IMR-90 (cell line): ENCODE data around the gene NEK2. TPM values are rescaled to one million over a fixed set of nuclear protein-coding genes. Genes with fewer than 3 reads are reported as not detected.

ENCODE experiments used
- ATAC-seq: fragments of 200-7000 bp; cut with Tn5 transposase; 2 replicates; pipeline ENCODE4 v1.9.1; 2020; ENCODE audit warnings: low read depth, mild to moderate bottlenecking, moderate library complexity
- BruUV-seq: library from RNA; stranded (reverse); fragments of 400-500 nt; replicated peaks from 2 replicates; lab custom pipeline; 2021; lab: Mats Ljungman, UMichigan
- CTCF ChIA-PET: fragments of 300-600 bp; formaldehyde crosslinking; extraction: SDS; loops from one replicate; lab custom pipeline; 2021; ENCODE audit warnings: antibody characterized with exemption; lab: Yijun Ruan, JAX
- POLR2A ChIA-PET: fragments of 300-600 bp; sonication (Branson Sonifier 250); formaldehyde crosslinking; loops from one replicate; lab custom pipeline; 2022; ENCODE audit warnings: antibody characterized with exemption; ENCODE audit not compliant: unreplicated experiment; lab: Charles Lee
- DNase-seq: peaks from one replicate; pipeline ENCODE4 v3.0.0; 2013
- H2AFZ ChIP-seq: replicated peaks from 2 replicates; pipeline ENCODE3; 2013; ENCODE audit warnings: low read length, mild to moderate bottlenecking; ENCODE audit not compliant: poor library complexity
- H2AK5ac ChIP-seq: 2 replicates; pipeline ENCODE4 v1.6.1; 2013; ENCODE audit warnings: low read depth, low read length, inconsistent platforms
- H2AK9ac ChIP-seq: replicated peaks from 2 replicates; pipeline ENCODE3; 2013; ENCODE audit warnings: mild to moderate bottlenecking, low read depth, low read length, moderate library complexity; ENCODE audit not compliant: poor library complexity
- H2BK120ac ChIP-seq: 2 replicates; pipeline ENCODE4 v1.6.1; 2013; ENCODE audit warnings: low read depth, low read length, inconsistent platforms
- H2BK15ac ChIP-seq: 3 replicates; pipeline ENCODE4 v1.6.1; 2013; ENCODE audit warnings: low read depth, low read length, inconsistent platforms
- H2BK20ac ChIP-seq: 2 replicates; pipeline ENCODE4 v1.6.1; 2013; ENCODE audit warnings: low read depth, mild to moderate bottlenecking, inconsistent platforms, low read length, moderate library complexity
- H2BK5ac ChIP-seq: 2 replicates; pipeline ENCODE4 v1.6.1; 2013; ENCODE audit warnings: mild to moderate bottlenecking, low read depth, low read length, inconsistent platforms; ENCODE audit not compliant: poor library complexity, severe bottlenecking
- H3K14ac ChIP-seq: replicated peaks from 2 replicates; pipeline ENCODE4 v1.6.1; 2013; ENCODE audit warnings: low read depth, low read length, inconsistent platforms
- H3K18ac ChIP-seq: 2 replicates; pipeline ENCODE4 v1.6.1; 2013; ENCODE audit warnings: low read depth, low read length, control low read depth
- H3K23ac ChIP-seq: 2 replicates; pipeline ENCODE4 v1.6.1; 2013; ENCODE audit warnings: low read depth, low read length, inconsistent platforms
- H3K27ac ChIP-seq: 2 replicates; pipeline ENCODE4 v1.5.1; 2013; ENCODE audit warnings: mild to moderate bottlenecking, control low read depth, low read length; ENCODE audit not compliant: insufficient read depth
- H3K27me3 ChIP-seq: 2 replicates; pipeline ENCODE4 v1.6.1; 2013; ENCODE audit warnings: low read length; ENCODE audit not compliant: control insufficient read depth, insufficient read depth
- H3K36me3 ChIP-seq: 2 replicates; pipeline ENCODE4 v1.6.1; 2013; ENCODE audit warnings: low read length, mixed read lengths; ENCODE audit not compliant: control insufficient read depth, insufficient read depth
- H3K4ac ChIP-seq: 2 replicates; pipeline ENCODE4 v1.6.1; 2013; ENCODE audit warnings: low read depth, low read length, inconsistent platforms
- H3K4me1 ChIP-seq: 2 replicates; pipeline ENCODE4 v1.6.1; 2013; ENCODE audit warnings: low read length, mixed read lengths; ENCODE audit not compliant: control insufficient read depth, insufficient read depth
- H3K4me2 ChIP-seq: 2 replicates; pipeline ENCODE4 v1.6.1; 2013; ENCODE audit warnings: low read depth, mild to moderate bottlenecking, control low read depth, low read length, moderate library complexity
- H3K4me3 ChIP-seq: 2 replicates; pipeline ENCODE4 v1.5.1; 2013; ENCODE audit warnings: low read depth, mild to moderate bottlenecking, control low read depth, low read length, moderate library complexity; ENCODE audit not compliant: insufficient read depth
- H3K56ac ChIP-seq: 2 replicates; pipeline ENCODE4 v1.6.1; 2013; ENCODE audit warnings: low read length, inconsistent platforms; ENCODE audit not compliant: insufficient read depth; ENCODE audit errors: extremely low read depth
- H3K79me1 ChIP-seq, 2 experiments: 2 replicates each; pipeline ENCODE4 v1.6.1; 2013; ENCODE audit warnings: low read length in 2 of 2, inconsistent platforms in 1 of 2, low read depth in 1 of 2
- H3K9ac ChIP-seq: 2 replicates; pipeline ENCODE4 v1.6.1; 2013; ENCODE audit warnings: low read depth, low read length, control low read depth
- H3K9me1 ChIP-seq: 2 replicates; pipeline ENCODE4 v1.6.1; 2013; ENCODE audit warnings: low read length, inconsistent platforms; ENCODE audit not compliant: insufficient read depth
- H3K9me3 ChIP-seq: 2 replicates; pipeline ENCODE4 v1.6.1; 2013; ENCODE audit warnings: low read length; ENCODE audit not compliant: control insufficient read depth, insufficient read depth
- H4K20me1 ChIP-seq: 2 replicates; pipeline ENCODE4 v1.6.1; 2013; ENCODE audit warnings: low read length, inconsistent platforms; ENCODE audit not compliant: insufficient read depth
- H4K5ac ChIP-seq: 2 replicates; pipeline ENCODE4 v1.6.1; 2013; ENCODE audit warnings: mild to moderate bottlenecking, low read depth, low read length, control low read depth
- H4K8ac ChIP-seq, 2 experiments: 2 replicates each; pipeline ENCODE4 v1.6.1; 2013; ENCODE audit warnings: low read depth in 2 of 2, low read length in 2 of 2, control low read depth in 1 of 2, inconsistent platforms in 1 of 2
- H4K91ac ChIP-seq: 2 replicates; pipeline ENCODE4 v1.6.1; 2013; ENCODE audit warnings: low read depth, low read length, inconsistent platforms; ENCODE audit not compliant: insufficient read depth
- BHLHE40 ChIP-seq: fragments of 150-350 bp; IDR thresholded peaks from 2 replicates; pipeline ENCODE4 v1.6.1; 2016; ENCODE audit warnings: mild to moderate bottlenecking, low read depth, low read length
- CEBPB ChIP-seq: IDR thresholded peaks from 2 replicates; pipeline ENCODE4 v1.6.1; 2012; ENCODE audit warnings: low read depth, low read length, improper control_type of control experiment
- CHD1 ChIP-seq: IDR thresholded peaks from 2 replicates; pipeline ENCODE4 v1.6.1; 2012; ENCODE audit warnings: low read depth, low read length, improper control_type of control experiment
- FOS ChIP-seq: fragments of 150-350 bp; IDR thresholded peaks from 2 replicates; pipeline ENCODE4 v1.6.1; 2016; ENCODE audit warnings: low read depth, low read length
- MAZ ChIP-seq: IDR thresholded peaks from 2 replicates; pipeline ENCODE4 v1.6.1; 2012; ENCODE audit warnings: low read depth, mild to moderate bottlenecking, low read length, improper control_type of control experiment, moderate library complexity, borderline replicate concordance
- NFE2L2 ChIP-seq: fragments of 150-350 bp; IDR thresholded peaks from 2 replicates; pipeline ENCODE4 v1.6.1; 2016; ENCODE audit warnings: low read depth, mild to moderate bottlenecking, low read length
- POLR2A ChIP-seq: IDR thresholded peaks from 2 replicates; pipeline ENCODE4 v1.6.1; 2012; ENCODE audit warnings: mild to moderate bottlenecking, low read depth, low read length
- RAD21 ChIP-seq: IDR thresholded peaks from 2 replicates; pipeline ENCODE4 v1.6.1; 2012; ENCODE audit warnings: low read length, improper control_type of control experiment
- RCOR1 ChIP-seq: IDR thresholded peaks from 2 replicates; pipeline ENCODE4 v1.6.1; 2012; ENCODE audit warnings: mild to moderate bottlenecking, low read length, improper control_type of control experiment; ENCODE audit not compliant: insufficient replicate concordance
- RFX5 ChIP-seq: IDR thresholded peaks from 2 replicates; pipeline ENCODE4 v1.8.0; 2012; ENCODE audit warnings: low read depth, mild to moderate bottlenecking, low read length, moderate library complexity
- SMC3 ChIP-seq: fragments of 150-350 bp; IDR thresholded peaks from 2 replicates; pipeline ENCODE4 v1.6.1; 2016; ENCODE audit warnings: low read depth, mild to moderate bottlenecking, antibody characterized with exemption, low read length, moderate library complexity
- WGBS, 2 experiments: methylation state at CpG; one replicate each; pipeline versions ENCODE4 v1.1.5 to v1.1.7; 2013; ENCODE audit warnings: missing lambda C conversion rate in 2 of 2; ENCODE audit not compliant: insufficient read length in 1 of 2; ENCODE audit errors: extremely low coverage in 2 of 2; 5-methylcytosine and 5-hydroxymethylcytosine counted together
- dilution Hi-C: fragments of 300-500 bp; cut with HindIII; formaldehyde crosslinking; loops from one replicate; pipeline ENCODE4 v1.14.3; 2018; ENCODE audit warnings: low sequenced_read_pairs; ENCODE audit not compliant: unreplicated experiment
- in situ Hi-C: fragments of 300-500 bp; cut with MboI; formaldehyde crosslinking; loops from 3 replicates; pipeline ENCODE4 v1.14.3; 2019; ENCODE audit warnings: low sequenced_read_pairs, inconsistent platforms, mixed read lengths
- intact Hi-C: fragments of 100-400 bp; cut with micrococcal nuclease; formaldehyde crosslinking; loops from 2 replicates; pipeline ENCODE4 v1.10.0; 2022
- polyA plus RNA-seq, 3 experiments: library from polyadenylated mRNA; depleted of rRNA; stranded (reverse); fragments of >200 nt; gene quantifications; 2 replicates each; pipeline ENCODE4 v1.2.3, GENCODE V29; 2012; ENCODE audit warnings: low replicate concordance in 1 of 3
- total RNA-seq: library from RNA; depleted of rRNA; stranded (reverse); fragments of >200 nt; gene quantifications from 2 replicates; pipeline ENCODE4 v1.2.3, GENCODE V29; 2012
- TF ChIP-seq, protein P1 (sequence below): fragments of 150-350 bp; IDR thresholded peaks from 2 replicates; pipeline ENCODE4 v1.6.1; 2016; ENCODE audit warnings: low read depth, mild to moderate bottlenecking, low read length, moderate library complexity, borderline replicate concordance
- TF ChIP-seq, protein P2 (sequence below): conservative IDR thresholded peaks from 2 replicates; pipeline ENCODE4 v1.5.1; 2012; ENCODE audit warnings: mild to moderate bottlenecking, low read depth, low read length, improper control_type of control experiment
- TF ChIP-seq, protein P3 (sequence below): fragments of 150-350 bp; IDR thresholded peaks from 2 replicates; pipeline ENCODE4 v1.6.1; 2017; ENCODE audit warnings: mild to moderate bottlenecking, antibody characterized with exemption, low read length, low read depth

Gene NEK2
- total and polyA plus RNA-seq, 2 of the 4 experiments (the other 2 are of a cell fraction), result 9.9 to 26.0 TPM

DNA sequence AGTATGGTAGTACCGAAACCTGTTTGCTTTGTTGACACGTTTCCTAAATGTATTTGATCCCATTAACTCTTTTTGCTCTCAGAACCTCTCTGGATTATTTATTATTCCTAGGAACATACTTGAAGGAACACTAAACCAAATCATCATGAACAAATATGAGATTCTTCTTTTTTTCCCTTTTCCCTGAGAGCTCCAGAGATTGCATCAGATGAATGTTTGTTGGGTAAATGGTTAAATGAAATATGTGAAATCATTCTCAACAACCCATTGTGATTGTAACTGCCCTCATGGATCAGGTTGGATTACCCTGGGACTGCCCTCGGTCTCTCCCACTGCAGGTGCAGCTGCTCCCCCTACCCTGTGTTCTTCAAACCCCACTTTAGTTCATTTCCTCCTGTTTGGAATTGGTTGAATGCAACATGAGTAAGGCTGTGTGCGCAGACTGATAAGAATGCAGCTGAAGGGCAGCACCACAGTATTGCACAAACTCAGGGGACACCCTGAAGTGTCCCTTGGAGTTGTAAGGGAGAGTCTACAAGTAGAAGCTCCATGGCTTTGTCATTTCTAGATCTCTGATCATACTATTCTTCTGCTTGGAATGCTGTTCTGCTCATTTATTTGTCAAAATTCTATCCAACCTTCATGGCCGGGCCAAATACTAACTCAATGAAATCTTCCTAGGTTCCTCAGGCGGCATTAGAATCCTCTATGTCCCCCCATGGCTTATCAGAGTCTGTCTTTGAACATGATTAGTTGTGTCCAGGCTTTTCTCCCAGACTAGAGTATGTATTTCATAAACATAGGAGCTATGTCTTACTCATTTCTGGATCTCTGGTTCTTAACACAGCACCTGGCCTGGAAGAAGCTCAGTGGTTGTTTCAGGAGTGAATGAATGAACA, 47.1 kb upstream of the NEK2 start:
- Histone ChIP-seq H2AK9ac (no peak overlapping the region), H4K20me1 (no peaks in the 10 kb centered on the region), H3K9me1 (no peaks in the 10 kb centered on the region; the same call in 1 of the 2 replicates), H4K5ac (no peak overlapping the region), H3K4me1 (peaks cover 2% of the 10 kb centered on the region; the same call in 1 of the 2 replicates), H3K27me3 (peaks cover 8% of the 10 kb centered on the region), H2BK5ac (no peak overlapping the region), H2BK15ac (no peak overlapping the region), H3K36me3 (no peaks in the 10 kb centered on the region), H3K56ac (no peak overlapping the region), H3K14ac (no peak overlapping the region), H4K91ac (no peak overlapping the region), H3K23ac (no peak overlapping the region), H2BK120ac (no peak overlapping the region), H2AFZ (no peak overlapping the region), H4K8ac (no peak overlapping the region), H2BK20ac (no peak overlapping the region), H3K4ac (no peak overlapping the region), H3K4me3 (no peak overlapping the region), H3K9ac (no peak overlapping the region), H2AK5ac (no peak overlapping the region), H3K18ac (no peak overlapping the region), H3K9me3 (no peaks in the 10 kb centered on the region), H3K4me2 (no peak overlapping the region), H3K27ac (no peak overlapping the region), H3K79me1 (no peaks in the 10 kb centered on the region)
- ChIA-PET POLR2A (no interaction called here), CTCF (interaction anchor here (0.6 to 1.8 kb wide), 2 partner anchors 24 to 1090 kb away, joined by 3 to 5 read pairs; no protein-coding TSS in a partner anchor)
- ATAC-seq (peak; percentile 49; the same call in 1 of the 2 replicates), DNase-seq (no peak)
- in situ Hi-C loops (no loop called here), dilution Hi-C loops (no loop called here), intact Hi-C loops (no loop called here)
- no TSS peak for BruUV-seq
- no CpG with 5 or more reads among the region's 6 CpGs for WGBS, 2 experiments
- TF ChIP-seq SMC3 (no peak), FOS (no peak), CEBPB (no peak), MAZ (no peak), BHLHE40 (no peak), RFX5 (no peak), RCOR1 (no peak), POLR2A (no peak), NFE2L2 (no peak), CHD1 (no peak), RAD21 (no peak)
- TF ChIP-seq, protein P1, sequence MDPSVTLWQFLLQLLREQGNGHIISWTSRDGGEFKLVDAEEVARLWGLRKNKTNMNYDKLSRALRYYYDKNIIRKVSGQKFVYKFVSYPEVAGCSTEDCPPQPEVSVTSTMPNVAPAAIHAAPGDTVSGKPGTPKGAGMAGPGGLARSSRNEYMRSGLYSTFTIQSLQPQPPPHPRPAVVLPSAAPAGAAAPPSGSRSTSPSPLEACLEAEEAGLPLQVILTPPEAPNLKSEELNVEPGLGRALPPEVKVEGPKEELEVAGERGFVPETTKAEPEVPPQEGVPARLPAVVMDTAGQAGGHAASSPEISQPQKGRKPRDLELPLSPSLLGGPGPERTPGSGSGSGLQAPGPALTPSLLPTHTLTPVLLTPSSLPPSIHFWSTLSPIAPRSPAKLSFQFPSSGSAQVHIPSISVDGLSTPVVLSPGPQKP, result no peak
- TF ChIP-seq, protein P2, sequence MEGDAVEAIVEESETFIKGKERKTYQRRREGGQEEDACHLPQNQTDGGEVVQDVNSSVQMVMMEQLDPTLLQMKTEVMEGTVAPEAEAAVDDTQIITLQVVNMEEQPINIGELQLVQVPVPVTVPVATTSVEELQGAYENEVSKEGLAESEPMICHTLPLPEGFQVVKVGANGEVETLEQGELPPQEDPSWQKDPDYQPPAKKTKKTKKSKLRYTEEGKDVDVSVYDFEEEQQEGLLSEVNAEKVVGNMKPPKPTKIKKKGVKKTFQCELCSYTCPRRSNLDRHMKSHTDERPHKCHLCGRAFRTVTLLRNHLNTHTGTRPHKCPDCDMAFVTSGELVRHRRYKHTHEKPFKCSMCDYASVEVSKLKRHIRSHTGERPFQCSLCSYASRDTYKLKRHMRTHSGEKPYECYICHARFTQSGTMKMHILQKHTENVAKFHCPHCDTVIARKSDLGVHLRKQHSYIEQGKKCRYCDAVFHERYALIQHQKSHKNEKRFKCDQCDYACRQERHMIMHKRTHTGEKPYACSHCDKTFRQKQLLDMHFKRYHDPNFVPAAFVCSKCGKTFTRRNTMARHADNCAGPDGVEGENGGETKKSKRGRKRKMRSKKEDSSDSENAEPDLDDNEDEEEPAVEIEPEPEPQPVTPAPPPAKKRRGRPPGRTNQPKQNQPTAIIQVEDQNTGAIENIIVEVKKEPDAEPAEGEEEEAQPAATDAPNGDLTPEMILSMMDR, result no peak
- TF ChIP-seq, protein P3, sequence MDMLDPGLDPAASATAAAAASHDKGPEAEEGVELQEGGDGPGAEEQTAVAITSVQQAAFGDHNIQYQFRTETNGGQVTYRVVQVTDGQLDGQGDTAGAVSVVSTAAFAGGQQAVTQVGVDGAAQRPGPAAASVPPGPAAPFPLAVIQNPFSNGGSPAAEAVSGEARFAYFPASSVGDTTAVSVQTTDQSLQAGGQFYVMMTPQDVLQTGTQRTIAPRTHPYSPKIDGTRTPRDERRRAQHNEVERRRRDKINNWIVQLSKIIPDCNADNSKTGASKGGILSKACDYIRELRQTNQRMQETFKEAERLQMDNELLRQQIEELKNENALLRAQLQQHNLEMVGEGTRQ, result no peak
